NT2/D1 (cell line): Measurements from ENCODE around the gene DYNC1H1.
"Not testable (repeated sequence)": the region's sequence is repeated elsewhere in the genome, so short reads cannot be mapped to it uniquely, and the experiment has no call there.

Experiments
- YY1 ChIP-seq: IDR thresholded peaks from 2 replicates; pipeline ENCODE4 v1.6.1; 2011; ENCODE audit not compliant: insufficient read length, insufficient read depth
- ZNF274 ChIP-seq: IDR thresholded peaks from 2 replicates; pipeline ENCODE4 v1.6.1; 2011; ENCODE audit warnings: mild to moderate bottlenecking, low read depth, low read length

- TF ChIP-seq YY1, ZNF274: not testable (repeated sequence)
These were observed 120.1 kb downstream of the DYNC1H1 start for GRCh38 chr14:102084522-102084921.
